GM23338 (cell line): ENCODE results near the gene FILIP1L. TPM values are rescaled to one million over a fixed set of nuclear protein-coding genes. Genes with fewer than 3 reads are reported as not detected.
A peak's percentile ranks its signal among the peaks of the same experiment; 100 is the strongest.

Source experiments
- ATAC-seq: fragments of 200-7000 bp; cut with Tn5 transposase; 3 replicates; pipeline ENCODE4 v1.9.1; 2020
- DNase-seq: peaks from one replicate; pipeline ENCODE4 v3.0.0-alpha.2; 2015; ENCODE audit warnings: low spot score
- H2AFZ ChIP-seq: fragments of 200-600 bp; sonication (generic); 2 replicates; pipeline ENCODE4 v1.8.0; 2016; ENCODE audit warnings: antibody characterized with exemption, mild to moderate bottlenecking, moderate library complexity
- H3F3A ChIP-seq: fragments of 200-600 bp; sonication (generic); replicated peaks from 2 replicates; pipeline ENCODE4 v1.8.0; 2017; ENCODE audit warnings: antibody characterized with exemption, mixed run types, low read depth
- H3K27ac ChIP-seq: fragments of 200-600 bp; sonication (generic); 2 replicates; pipeline ENCODE4 v1.6.1; 2016; ENCODE audit warnings: low read depth
- H3K27me3 ChIP-seq: fragments of 200-600 bp; sonication (generic); 2 replicates; pipeline ENCODE4 v1.8.0; 2016; ENCODE audit warnings: mild to moderate bottlenecking, mixed run types, moderate library complexity; ENCODE audit not compliant: insufficient read depth
- H3K36me3 ChIP-seq: fragments of 200-600 bp; sonication (generic); 2 replicates; pipeline ENCODE4 v1.8.0; 2016; ENCODE audit warnings: mild to moderate bottlenecking; ENCODE audit not compliant: insufficient read depth
- H3K4me1 ChIP-seq: fragments of 200-600 bp; sonication (generic); 2 replicates; pipeline ENCODE4 v1.8.0; 2016; ENCODE audit warnings: mild to moderate bottlenecking, moderate library complexity; ENCODE audit not compliant: insufficient read depth
- H3K4me2 ChIP-seq: fragments of 200-600 bp; sonication (generic); 2 replicates; pipeline ENCODE4 v1.7.1; 2017; ENCODE audit warnings: mixed run types
- H3K4me3 ChIP-seq: fragments of 200-600 bp; sonication (generic); 2 replicates; pipeline ENCODE4 v1.6.1; 2016; ENCODE audit warnings: mixed run types
- H3K79me2 ChIP-seq: fragments of 200-600 bp; sonication (generic); replicated peaks from 2 replicates; pipeline ENCODE4 v1.8.0; 2017; ENCODE audit warnings: mild to moderate bottlenecking; ENCODE audit not compliant: insufficient read depth
- H3K9me2 ChIP-seq: fragments of 200-600 bp; sonication (generic); 2 replicates; pipeline ENCODE4 v1.8.0; 2017; ENCODE audit not compliant: insufficient read depth
- H4K20me1 ChIP-seq: fragments of 200-600 bp; sonication (generic); replicated peaks from 2 replicates; pipeline ENCODE4 v1.8.0; 2017; ENCODE audit warnings: mild to moderate bottlenecking; ENCODE audit not compliant: insufficient read depth
- H3K27ac Mint-ChIP-seq: 2 replicates; pipeline ENCODE4 v1.8.0; 2020; ENCODE audit warnings: inconsistent platforms, mild to moderate bottlenecking, moderate library complexity, mixed read lengths
- H3K27me3 Mint-ChIP-seq: 3 replicates; pipeline ENCODE4 v1.8.0; 2022; ENCODE audit warnings: low read depth, mild to moderate bottlenecking, moderate library complexity, mixed read lengths, inconsistent platforms; ENCODE audit not compliant: insufficient read depth, poor library complexity
- H3K36me3 Mint-ChIP-seq: 3 replicates; pipeline ENCODE4 v1.8.0; 2021; ENCODE audit warnings: low read depth, mild to moderate bottlenecking, inconsistent platforms, moderate library complexity, mixed read lengths
- H3K4me1 Mint-ChIP-seq: 3 replicates; pipeline ENCODE4 v1.8.0; 2020; ENCODE audit warnings: mild to moderate bottlenecking, inconsistent platforms, mixed read lengths
- H3K4me3 Mint-ChIP-seq: 3 replicates; pipeline ENCODE4 v1.8.0; 2021; ENCODE audit warnings: moderate library complexity, mild to moderate bottlenecking, inconsistent platforms, mixed read lengths
- H3K9me3 Mint-ChIP-seq: 3 replicates; pipeline ENCODE4 v1.8.0; 2020; ENCODE audit warnings: moderate library complexity, mild to moderate bottlenecking, inconsistent platforms, mixed read lengths
- CREB1 ChIP-seq: fragments of 250-450 bp; sonication (Bioruptor Pico); IDR thresholded peaks from 2 replicates; pipeline ENCODE4 v1.5.0; 2020; ENCODE audit warnings: low read depth, mild to moderate bottlenecking, moderate library complexity
- CTCF ChIP-seq, 2 experiments: fragments of 200-600 bp in 1 of 2; sonication (generic) in 1 of 2; conservative IDR thresholded peaks; 2 replicates each; pipeline versions ENCODE4 v1.5.1 to v1.6.1; 2016 to 2017; ENCODE audit warnings: antibody characterized with exemption in 2 of 2, low read depth in 2 of 2, mild to moderate bottlenecking in 2 of 2, moderate library complexity in 1 of 2
- ETS1 ChIP-seq: IDR thresholded peaks from 2 replicates; pipeline ENCODE4 v1.6.1; 2016; ENCODE audit warnings: antibody characterized with exemption
- EZH2 ChIP-seq: fragments of 200-600 bp; sonication (generic); IDR thresholded peaks from one replicate; pipeline ENCODE4 v1.8.0; 2017; ENCODE audit warnings: antibody characterized with exemption, mild to moderate bottlenecking, low read depth; ENCODE audit not compliant: unreplicated experiment
- EZH2phosphoT487 ChIP-seq: fragments of 200-600 bp; sonication (generic); IDR thresholded peaks from one replicate; pipeline ENCODE4 v1.8.1; 2018; ENCODE audit warnings: antibody characterized with exemption; ENCODE audit not compliant: unreplicated experiment
- JUNB ChIP-seq: IDR thresholded peaks from one replicate; pipeline ENCODE4 v1.6.1; 2016; ENCODE audit warnings: antibody characterized with exemption; ENCODE audit not compliant: unreplicated experiment
- NANOG ChIP-seq: IDR thresholded peaks from 2 replicates; pipeline ENCODE4 v1.6.1; 2016; ENCODE audit warnings: antibody characterized with exemption, borderline replicate concordance
- POLR2AphosphoS5 ChIP-seq: IDR thresholded peaks from 2 replicates; pipeline ENCODE4 v1.6.1; 2016; ENCODE audit warnings: antibody characterized with exemption, low read depth
- REST ChIP-seq: IDR thresholded peaks from one replicate; pipeline ENCODE4 v1.6.1; 2018; ENCODE audit warnings: antibody characterized with exemption; ENCODE audit not compliant: unreplicated experiment
- STAT1 ChIP-seq: IDR thresholded peaks from one replicate; pipeline ENCODE4 v1.6.1; 2016; ENCODE audit warnings: antibody characterized with exemption; ENCODE audit not compliant: unreplicated experiment
- ZNF114 ChIP-seq: fragments of 250-450 bp; sonication (Bioruptor Pico); IDR thresholded peaks from 2 replicates; pipeline ENCODE4 v1.5.0; 2020; ENCODE audit warnings: mild to moderate bottlenecking, moderate library complexity
- ZNF331 ChIP-seq: fragments of 250-450 bp; sonication (Bioruptor Pico); IDR thresholded peaks from 2 replicates; pipeline ENCODE4 v1.5.0; 2020; ENCODE audit warnings: low read depth, mild to moderate bottlenecking, moderate library complexity
- ZNF462 ChIP-seq: fragments of 250-450 bp; sonication (Bioruptor Pico); IDR thresholded peaks from 2 replicates; pipeline ENCODE4 v1.5.0; 2020; ENCODE audit warnings: mild to moderate bottlenecking, moderate library complexity
- polyA plus RNA-seq: library from polyadenylated mRNA; unstranded; fragments of >200 nt; fragmentation: Nextera tagmentation; extraction: Ambion mirVana; gene quantifications from 2 replicates; pipeline ENCODE4 v1.2.1, GENCODE V29; 2016
- total RNA-seq: library from RNA; depleted of rRNA; stranded (reverse); fragments of >200 nt; shearing (Covaris generic); gene quantifications from 2 replicates; pipeline ENCODE4 v1.2.3, GENCODE V29; 2014

FILIP1L gene
- total and polyA plus RNA-seq, 2 experiments from 2014 or later: 1.6 TPM; not detected in 1

- H2AFZ ChIP-seq: no peak overlapping the region
- no peaks in the 10 kb centered on the region for H3K9me2 ChIP-seq
- Mint-ChIP-seq H3K9me3 (no peaks in the 10 kb centered on the region), H3K36me3 (no peaks in the 10 kb centered on the region), H3K27ac (no peak overlapping the region), H3K27me3 (peaks cover 47% of the 10 kb centered on the region), H3K4me1 (peaks cover 17% of the 10 kb centered on the region), H3K4me3 (peak overlapping the region; percentile 68; the same call in 2 of the 3 replicates)
- H3K4me2 ChIP-seq: peak overlapping the region; percentile 79
- no peaks in the 10 kb centered on the region for H3K36me3 ChIP-seq
- ATAC-seq: no peak
- no peak overlapping the region for H3K27ac ChIP-seq
- H3K79me2 ChIP-seq: peaks cover 9% of the 10 kb centered on the region; the same call in 1 of the 2 replicates
- H4K20me1 ChIP-seq: peaks cover 42% of the 10 kb centered on the region
- peaks cover 78% of the 10 kb centered on the region for H3K27me3 ChIP-seq
- H3K4me3 ChIP-seq: peak overlapping the region; percentile 51; the same call in 1 of the 2 replicates
- TF ChIP-seq NANOG (no peak), EZH2phosphoT487 (no peak), ZNF114 (CRISPR knock-in tag) (no peak), ETS1 (no peak), REST (no peak), ZNF462 (no peak), EZH2 (no peak), CREB1 (CRISPR knock-in tag) (no peak), JUNB (no peak), POLR2AphosphoS5 (no peak), CTCF (conservative IDR thresholded peaks at IDR 0.05; ENCODE audit: low read depth in 2 of 2) (no peak), STAT1 (no peak), ZNF331 (CRISPR knock-in tag) (no peak)
- DNase-seq: no peak
- peaks cover 13% of the 10 kb centered on the region for H3F3A ChIP-seq
- peaks cover 27% of the 10 kb centered on the region for H3K4me1 ChIP-seq
Observed at GRCh38 chr3:99877031-99877579, 237.2 kb downstream of the FILIP1L start.
